Spleen (tissue), 7 donors: ENCODE data around the gene PSMA3.

Experiments used
- CTCF ChIP-seq, 11 experiments: fragments of 200-600 bp in 7 of 11; fragments of 450-650 bp in 4 of 11; sonication (generic) in 4 of 11; IDR thresholded peaks in 8 of 11; conservative IDR thresholded peaks in 3 of 11; 1 replicate in 7 of 11; 2 replicates in 4 of 11; pipeline versions ENCODE4 v1.4.0 to v1.8.0; 2016 to 2021; ENCODE audit warnings: antibody characterized with exemption in 11 of 11, inconsistent platforms in 4 of 11, mild to moderate bottlenecking in 1 of 11
- POLR2AphosphoS5 ChIP-seq, 3 donors: sonication (generic); formaldehyde crosslinking; IDR thresholded peaks; one replicate each; pipeline ENCODE4 v1.5.1; 2017; ENCODE audit warnings: antibody characterized with exemption in 3 of 3
- donor health status: DM: no; HTN: no; CAD: no; lungs with moderate emphysema.
- donor health status: DM: no; HTN: no; CAD: no.
- donor health status: DM: no; HTN: no; CAD: no.

- TF ChIP-seq CTCF (IDR thresholded peaks at IDR 0.05 in 8 of 11, conservative IDR thresholded peaks at IDR 0.05 in 3 of 11): no peak
- no peak for TF ChIP-seq POLR2AphosphoS5 (IDR thresholded peaks at IDR 0.05)
Measured at GRCh38 chr14:58198086-58198485, 46.6 kb upstream of the PSMA3 start.
